ENCODE data around the gene CHST3.

The CHST3 gene

GRCh38 chr10:72038458-72039001, 74.3 kb downstream of the CHST3 start:
- Histone ChIP-seq H3K4me3 (ENCODE audit: low read length) (no peak overlapping the region), H3K9ac (ENCODE audit: low read length) (no peak overlapping the region), H3K36me3 (ENCODE audit: control insufficient read depth, insufficient read depth, low read length) (no peaks in the 10 kb centered on the region), H3K9me3 (ENCODE audit: control insufficient read depth, low read length) (no peaks in the 10 kb centered on the region), H3K4me1 (ENCODE audit: control insufficient read depth, insufficient read depth, low read length) (no peaks in the 10 kb centered on the region), H3K27me3 (ENCODE audit: control insufficient read depth, insufficient read depth, low read length) (no peaks in the 10 kb centered on the region)

- H3K4me1 ChIP-seq (ENCODE audit: control insufficient read depth, insufficient read depth, low read length) = peaks cover under 1% of the 10 kb centered on the region
- H3K36me3 ChIP-seq (ENCODE audit: control insufficient read depth, insufficient read depth, low read length) = no peaks in the 10 kb centered on the region
- no peak overlapping the region for H3K4me3 ChIP-seq (ENCODE audit: low read length)
- no peak overlapping the region for H3K9ac ChIP-seq (ENCODE audit: low read length)
- no peaks in the 10 kb centered on the region for H3K9me3 ChIP-seq (ENCODE audit: control insufficient read depth, low read length)
- H3K27me3 ChIP-seq (ENCODE audit: control insufficient read depth, insufficient read depth, low read length) = no peaks in the 10 kb centered on the region
These were observed 75.2 kb downstream of the CHST3 start for GRCh38 chr10:72039377-72039776.

GRCh38 chr10:72041491-72041890, 77.3 kb downstream of the CHST3 start:
- peaks cover 5% of the 10 kb centered on the region for H3K4me1 ChIP-seq (ENCODE audit: control insufficient read depth, insufficient read depth, low read length)
- H3K9ac ChIP-seq (ENCODE audit: low read length) = no peak overlapping the region
- H3K9me3 ChIP-seq (ENCODE audit: control insufficient read depth, low read length) = no peaks in the 10 kb centered on the region
- H3K4me3 ChIP-seq (ENCODE audit: low read length) = no peak overlapping the region
- H3K27me3 ChIP-seq (ENCODE audit: control insufficient read depth, insufficient read depth, low read length) = no peaks in the 10 kb centered on the region
- no peaks in the 10 kb centered on the region for H3K36me3 ChIP-seq (ENCODE audit: control insufficient read depth, insufficient read depth, low read length)

- H3K4me3 ChIP-seq (ENCODE audit: low read length) = no peak overlapping the region
These were observed 79.0 kb downstream of the CHST3 start for GRCh38 chr10:72043016-72043834.

DNA sequence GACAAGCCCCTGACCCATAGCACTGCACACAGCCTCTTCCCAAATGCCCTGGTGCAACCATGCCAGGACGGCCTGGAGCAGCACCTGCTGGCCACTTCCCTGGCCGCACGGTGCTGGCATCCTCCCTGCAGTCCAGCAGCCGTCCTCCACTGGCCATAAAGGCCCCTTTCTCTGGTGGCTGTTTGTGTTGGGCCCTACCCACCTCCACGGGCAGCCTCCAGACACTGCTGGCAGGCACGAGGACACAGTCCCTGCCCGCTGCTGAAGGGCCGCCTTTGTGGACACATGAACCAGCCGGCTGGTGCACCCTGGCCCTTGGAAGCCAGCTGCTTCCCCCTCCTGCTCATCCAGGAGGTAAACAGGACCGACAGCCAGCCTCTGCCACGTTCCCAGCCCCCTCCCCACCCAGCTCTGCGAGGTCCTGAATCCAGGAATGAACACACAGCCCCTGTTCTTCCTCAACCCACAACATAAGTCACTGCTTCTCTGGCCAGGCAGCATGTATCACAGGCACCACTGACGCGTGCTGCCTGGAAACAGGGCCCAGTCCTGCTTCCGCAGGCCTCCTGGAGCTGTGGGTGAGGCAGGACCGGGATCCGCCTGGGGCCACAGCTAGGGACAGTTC, 80.3 kb downstream of the CHST3 start:
- Histone ChIP-seq H3K9me3 (ENCODE audit: control insufficient read depth, low read length) (no peaks in the 10 kb centered on the region), H3K4me3 (ENCODE audit: low read length) (no peak overlapping the region), H3K36me3 (ENCODE audit: control insufficient read depth, insufficient read depth, low read length) (no peaks in the 10 kb centered on the region), H3K4me1 (ENCODE audit: control insufficient read depth, insufficient read depth, low read length) (peaks cover 5% of the 10 kb centered on the region), H3K9ac (ENCODE audit: low read length) (peak overlapping the region; percentile 28), H3K27me3 (ENCODE audit: control insufficient read depth, insufficient read depth, low read length) (peaks cover 2% of the 10 kb centered on the region)

More at GRCh38 chr10:72043016-72043834, 79.0 kb downstream of the CHST3 start:
- Histone ChIP-seq H3K9ac (ENCODE audit: low read length) (no peak overlapping the region), H3K27me3 (ENCODE audit: control insufficient read depth, insufficient read depth, low read length) (no peaks in the 10 kb centered on the region), H3K9me3 (ENCODE audit: control insufficient read depth, low read length) (no peaks in the 10 kb centered on the region), H3K4me1 (ENCODE audit: control insufficient read depth, insufficient read depth, low read length) (peaks cover 5% of the 10 kb centered on the region), H3K36me3 (ENCODE audit: control insufficient read depth, insufficient read depth, low read length) (no peaks in the 10 kb centered on the region)

- Histone ChIP-seq H3K4me1 (ENCODE audit: control insufficient read depth, insufficient read depth, low read length) (peaks cover 5% of the 10 kb centered on the region), H3K9me3 (ENCODE audit: control insufficient read depth, low read length) (no peaks in the 10 kb centered on the region), H3K9ac (ENCODE audit: low read length) (no peak overlapping the region), H3K36me3 (ENCODE audit: control insufficient read depth, insufficient read depth, low read length) (no peaks in the 10 kb centered on the region), H3K4me3 (ENCODE audit: low read length) (no peak overlapping the region), H3K27me3 (ENCODE audit: control insufficient read depth, insufficient read depth, low read length) (peaks cover 5% of the 10 kb centered on the region)
These were observed 81.4 kb downstream of the CHST3 start for GRCh38 chr10:72045586-72045985.

GRCh38 chr10:72048450-72049124, 84.4 kb downstream of the CHST3 start:
- H3K4me1 ChIP-seq (ENCODE audit: control insufficient read depth, insufficient read depth, low read length) = peaks cover 5% of the 10 kb centered on the region
- H3K4me3 ChIP-seq (ENCODE audit: low read length) = no peak overlapping the region
- H3K9ac ChIP-seq (ENCODE audit: low read length) = no peak overlapping the region
- H3K27me3 ChIP-seq (ENCODE audit: control insufficient read depth, insufficient read depth, low read length) = peaks cover 5% of the 10 kb centered on the region
- H3K9me3 ChIP-seq (ENCODE audit: control insufficient read depth, low read length) = no peaks in the 10 kb centered on the region
- no peaks in the 10 kb centered on the region for H3K36me3 ChIP-seq (ENCODE audit: control insufficient read depth, insufficient read depth, low read length)

DNA sequence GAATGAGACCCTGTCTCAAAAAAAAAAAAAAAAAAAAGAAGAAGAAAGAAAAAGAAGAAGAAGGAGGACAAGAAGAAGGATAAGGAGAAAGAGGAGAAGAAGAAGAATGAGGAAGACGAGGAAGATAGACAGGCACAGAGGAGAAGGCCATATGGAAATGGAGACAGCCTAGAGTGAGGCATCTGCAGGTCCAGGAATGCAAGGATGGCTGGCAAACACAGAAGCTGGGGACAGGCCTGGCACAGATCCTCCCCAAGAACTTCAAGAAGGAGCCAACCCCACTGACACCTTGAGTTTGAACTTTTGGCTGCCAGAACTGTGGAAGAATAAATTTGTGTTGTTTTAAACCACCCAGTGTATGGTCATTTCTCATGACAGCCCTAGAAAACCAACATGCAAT, 85.3 kb downstream of the CHST3 start:
- Histone ChIP-seq H3K4me3 (ENCODE audit: low read length) (no peak overlapping the region), H3K9ac (ENCODE audit: low read length) (no peak overlapping the region), H3K36me3 (ENCODE audit: control insufficient read depth, insufficient read depth, low read length) (no peaks in the 10 kb centered on the region), H3K27me3 (ENCODE audit: control insufficient read depth, insufficient read depth, low read length) (peaks cover 5% of the 10 kb centered on the region), H3K4me1 (ENCODE audit: control insufficient read depth, insufficient read depth, low read length) (peaks cover 3% of the 10 kb centered on the region), H3K9me3 (ENCODE audit: control insufficient read depth, low read length) (no peaks in the 10 kb centered on the region)

GRCh38 chr10:72049969-72050781, 86.0 kb downstream of the CHST3 start:
- H3K27me3 ChIP-seq (ENCODE audit: control insufficient read depth, insufficient read depth, low read length) = peaks cover 5% of the 10 kb centered on the region
- no peaks in the 10 kb centered on the region for H3K4me1 ChIP-seq (ENCODE audit: control insufficient read depth, insufficient read depth, low read length)
- no peaks in the 10 kb centered on the region for H3K9me3 ChIP-seq (ENCODE audit: control insufficient read depth, low read length)
- no peak overlapping the region for H3K9ac ChIP-seq (ENCODE audit: low read length)
- H3K36me3 ChIP-seq (ENCODE audit: control insufficient read depth, insufficient read depth, low read length) = no peaks in the 10 kb centered on the region
- H3K4me3 ChIP-seq (ENCODE audit: low read length) = no peak overlapping the region

DNA sequence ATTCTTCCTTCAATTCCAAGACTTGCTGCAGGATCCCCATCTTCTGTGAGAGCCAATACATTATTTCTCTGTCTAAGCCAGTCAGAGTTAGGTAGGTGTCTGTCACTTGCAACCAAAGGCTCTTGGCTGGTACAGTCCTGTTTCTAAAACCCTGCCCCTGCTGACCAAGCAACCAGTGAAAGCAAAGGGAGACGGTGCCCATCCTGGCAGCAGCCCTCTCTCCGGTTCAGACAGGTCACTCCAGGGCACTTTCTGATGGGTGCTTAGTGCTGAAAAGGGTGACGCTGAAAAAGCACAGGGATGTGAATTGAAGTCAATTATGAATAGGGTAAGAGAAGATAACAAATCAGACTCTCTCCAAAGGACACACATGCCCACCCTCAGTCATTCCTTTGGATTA, 86.7 kb downstream of the CHST3 start:
- Histone ChIP-seq H3K27me3 (ENCODE audit: control insufficient read depth, insufficient read depth, low read length) (peaks cover 5% of the 10 kb centered on the region), H3K9ac (ENCODE audit: low read length) (no peak overlapping the region), H3K36me3 (ENCODE audit: control insufficient read depth, insufficient read depth, low read length) (no peaks in the 10 kb centered on the region), H3K4me3 (ENCODE audit: low read length) (no peak overlapping the region), H3K4me1 (ENCODE audit: control insufficient read depth, insufficient read depth, low read length) (no peaks in the 10 kb centered on the region), H3K9me3 (ENCODE audit: control insufficient read depth, low read length) (no peaks in the 10 kb centered on the region)

DNA sequence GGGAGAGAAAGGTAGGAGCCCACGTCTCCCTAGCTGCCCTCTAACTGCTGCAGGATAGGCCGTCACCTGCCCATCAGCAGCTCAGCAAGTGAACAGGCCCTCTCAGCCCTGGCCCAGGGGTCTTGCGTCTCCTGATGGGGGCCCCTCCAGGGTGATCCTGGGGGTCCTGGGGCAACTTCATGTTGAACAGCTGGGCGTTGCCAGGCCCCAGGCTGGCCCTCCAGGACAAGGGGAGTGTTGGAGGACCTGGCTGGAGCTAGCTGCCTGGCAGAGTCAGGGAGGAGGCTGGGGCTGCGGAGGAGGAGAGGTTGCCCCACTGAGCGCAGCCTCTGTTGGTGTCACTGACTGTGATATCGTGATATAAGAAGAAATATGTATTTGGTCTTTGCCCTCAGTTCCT, 89.5 kb downstream of the CHST3 start:
- Histone ChIP-seq H3K4me3 (ENCODE audit: low read length) (no peak overlapping the region), H3K27me3 (ENCODE audit: control insufficient read depth, insufficient read depth, low read length) (peaks cover 5% of the 10 kb centered on the region), H3K36me3 (ENCODE audit: control insufficient read depth, insufficient read depth, low read length) (no peaks in the 10 kb centered on the region), H3K4me1 (ENCODE audit: control insufficient read depth, insufficient read depth, low read length) (no peaks in the 10 kb centered on the region), H3K9ac (ENCODE audit: low read length) (no peak overlapping the region), H3K9me3 (ENCODE audit: control insufficient read depth, low read length) (no peaks in the 10 kb centered on the region)
